Trophoblast cell (in vitro differentiated cells and primary cell): Measurements from ENCODE around the gene FIBP.
A peak's percentile ranks its signal among the peaks of the same experiment; 100 is the strongest.

Experiments used
- DNase-seq, 2 donors: peaks; one replicate each; pipeline ENCODE4 v3.0.0-alpha.2; 2016
- H2AFZ ChIP-seq: 2 replicates; pipeline ENCODE4 v1.6.1; 2013; ENCODE audit warnings: low read length, moderate library complexity, mild to moderate bottlenecking; ENCODE audit not compliant: insufficient read depth, poor library complexity
- H2AK5ac ChIP-seq: 2 replicates; pipeline ENCODE4 v1.6.1; 2013; ENCODE audit warnings: mild to moderate bottlenecking, low read length
- H2BK120ac ChIP-seq: 2 replicates; pipeline ENCODE4 v1.6.1; 2013; ENCODE audit warnings: low read length, mild to moderate bottlenecking, moderate library complexity; ENCODE audit not compliant: insufficient read depth, poor library complexity
- H2BK12ac ChIP-seq: 2 replicates; pipeline ENCODE4 v1.6.1; 2013; ENCODE audit warnings: mild to moderate bottlenecking, low read length, moderate library complexity
- H2BK5ac ChIP-seq: 2 replicates; pipeline ENCODE4 v1.6.1; 2013; ENCODE audit warnings: low read length, low read depth, moderate library complexity, mild to moderate bottlenecking; ENCODE audit not compliant: poor library complexity
- H3K14ac ChIP-seq: 2 replicates; pipeline ENCODE4 v1.6.1; 2013; ENCODE audit warnings: mild to moderate bottlenecking, low read length
- H3K18ac ChIP-seq: 2 replicates; pipeline ENCODE4 v1.6.1; 2013; ENCODE audit warnings: mild to moderate bottlenecking, low read length
- H3K23ac ChIP-seq: 2 replicates; pipeline ENCODE4 v1.6.1; 2013; ENCODE audit warnings: low read length
- H3K27ac ChIP-seq: 2 replicates; pipeline ENCODE4 v1.5.1; 2013; ENCODE audit warnings: low read depth, mild to moderate bottlenecking, inconsistent platforms, low read length, moderate library complexity
- H3K27me3 ChIP-seq: 2 replicates; pipeline ENCODE4 v1.6.1; 2013; ENCODE audit warnings: inconsistent platforms, mild to moderate bottlenecking, low read length, moderate library complexity; ENCODE audit not compliant: insufficient read depth
- H3K36me3 ChIP-seq, 2 experiments: 1 replicate in 1 of 2; 2 replicates in 1 of 2; pipeline ENCODE4 v1.6.1; 2013; ENCODE audit warnings: low read length in 2 of 2, mild to moderate bottlenecking in 2 of 2, moderate library complexity in 1 of 2; ENCODE audit not compliant: insufficient read depth in 2 of 2, control insufficient read depth in 1 of 2
- H3K4ac ChIP-seq: 2 replicates; pipeline ENCODE4 v1.6.1; 2013; ENCODE audit warnings: low read depth, mild to moderate bottlenecking, low read length, moderate library complexity
- H3K4me1 ChIP-seq, 2 experiments: 1 replicate in 1 of 2; 2 replicates in 1 of 2; pipeline ENCODE4 v1.6.1; 2013; ENCODE audit warnings: low read length in 2 of 2, mild to moderate bottlenecking in 2 of 2, moderate library complexity in 1 of 2; ENCODE audit not compliant: insufficient read depth in 2 of 2, control insufficient read depth in 1 of 2
- H3K4me2 ChIP-seq: 2 replicates; pipeline ENCODE4 v1.6.1; 2013; ENCODE audit warnings: inconsistent platforms, mild to moderate bottlenecking, low read length, moderate library complexity
- H3K4me3 ChIP-seq: 2 replicates; pipeline ENCODE4 v1.5.1; 2013; ENCODE audit warnings: mild to moderate bottlenecking, low read depth, low read length, inconsistent platforms
- H3K79me1 ChIP-seq: one replicate; pipeline ENCODE4 v1.6.1; 2013; ENCODE audit warnings: low read length
- H3K79me2 ChIP-seq: 2 replicates; pipeline ENCODE4 v1.6.1; 2013; ENCODE audit warnings: low read length, mild to moderate bottlenecking; ENCODE audit not compliant: control insufficient read depth, insufficient read depth, poor library complexity
- H3K9ac ChIP-seq: 2 replicates; pipeline ENCODE4 v1.6.1; 2013; ENCODE audit warnings: mild to moderate bottlenecking, low read length
- H3K9me3 ChIP-seq: 2 replicates; pipeline ENCODE4 v1.6.1; 2013; ENCODE audit warnings: low read depth, mild to moderate bottlenecking, control low read depth, inconsistent platforms, low read length; ENCODE audit not compliant: insufficient read depth
- H4K12ac ChIP-seq: 2 replicates; pipeline ENCODE4 v1.6.1; 2013; ENCODE audit warnings: low read depth, mild to moderate bottlenecking, low read length, moderate library complexity
- H4K8ac ChIP-seq: 2 replicates; pipeline ENCODE4 v1.6.1; 2013; ENCODE audit warnings: low read depth, mild to moderate bottlenecking, low read length, moderate library complexity
- H4K91ac ChIP-seq: one replicate; pipeline ENCODE4 v1.6.1; 2013; ENCODE audit warnings: low read depth, mild to moderate bottlenecking, low read length, moderate library complexity
- WGBS: extraction: QIAGEN DNeasy Blood & Tissue Kit; methylation state at CpG from one replicate; pipeline ENCODE4 v1.1.7; 2013; ENCODE audit warnings: missing lambda C conversion rate; ENCODE audit not compliant: insufficient read length, insufficient coverage; ENCODE audit errors: extremely low coverage; 5-methylcytosine and 5-hydroxymethylcytosine counted together

Gene FIBP

GRCh38 chr11:65886826-65887722 is 1.2 kb downstream of the FIBP start:
- Histone ChIP-seq H3K4me3 (no peak overlapping the region), H3K23ac (no peak overlapping the region), H2BK120ac (no peak overlapping the region), H4K8ac (peak overlapping the region; percentile 86), H2AFZ (no peak overlapping the region), H3K79me2 (peaks cover 11% of the 10 kb centered on the region), H3K9ac (no peak overlapping the region), H2BK5ac (no peak overlapping the region), H3K79me1 (peaks cover 24% of the 10 kb centered on the region), H2AK5ac (no peak overlapping the region), H3K4ac (no peak overlapping the region), H2BK12ac (no peak overlapping the region), H4K12ac (peak overlapping the region; percentile 44), H3K14ac (no peak overlapping the region), H3K27me3 (no peaks in the 10 kb centered on the region), H3K4me2 (peak overlapping the region; percentile 78), H3K4me1 (peaks cover 13 to 26% of the 10 kb centered on the region in 2 experiments), H3K36me3 (peaks cover 43 to 44% of the 10 kb centered on the region in 2 experiments), H3K9me3 (no peaks in the 10 kb centered on the region), H3K27ac (no peak overlapping the region), H3K18ac (no peak overlapping the region), H4K91ac (peak overlapping the region; percentile 63)
- WGBS, result no CpG with 5 or more reads among the region's 14 CpGs
- no peak for DNase-seq

- no peak overlapping the region for H2BK5ac ChIP-seq
- no CpG with 5 or more reads among the region's 12 CpGs for WGBS
Measured at GRCh38 chr11:65885808-65886536, 2.3 kb downstream of the FIBP start.

GRCh38 chr11:65885231-65885630 is 3.0 kb downstream of the FIBP start:
- Histone ChIP-seq H3K79me2 (peaks cover 2% of the 10 kb centered on the region), H2BK12ac (no peak overlapping the region), H3K14ac (no peak overlapping the region), H3K9me3 (no peaks in the 10 kb centered on the region), H4K91ac (no peak overlapping the region), H3K4me2 (no peak overlapping the region), H3K27me3 (no peaks in the 10 kb centered on the region), H3K4me1 (peaks cover 12 to 20% of the 10 kb centered on the region in 2 experiments), H2BK120ac (no peak overlapping the region), H3K4me3 (no peak overlapping the region), H3K79me1 (peaks cover 14% of the 10 kb centered on the region), H3K18ac (no peak overlapping the region), H3K27ac (no peak overlapping the region), H3K4ac (no peak overlapping the region), H4K12ac (no peak overlapping the region), H4K8ac (no peak overlapping the region), H3K23ac (no peak overlapping the region), H2BK5ac (no peak overlapping the region), H3K9ac (no peak overlapping the region), H3K36me3 (peaks cover 46 to 49% of the 10 kb centered on the region in 2 experiments), H2AFZ (no peak overlapping the region), H2AK5ac (no peak overlapping the region)
- WGBS, result no CpG with 5 or more reads among the region's 7 CpGs
- DNase-seq, result no peak

More at GRCh38 chr11:65885808-65886536, 2.3 kb downstream of the FIBP start:
- Histone ChIP-seq H2BK120ac (no peak overlapping the region), H3K18ac (no peak overlapping the region), H2AFZ (no peak overlapping the region), H3K9ac (no peak overlapping the region), H4K8ac (no peak overlapping the region), H2BK12ac (no peak overlapping the region), H3K36me3 (peaks cover 46 to 49% of the 10 kb centered on the region in 2 experiments), H4K91ac (no peak overlapping the region), H3K4me3 (no peak overlapping the region), H3K27me3 (no peaks in the 10 kb centered on the region), H3K23ac (no peak overlapping the region), H3K79me1 (peaks cover 19% of the 10 kb centered on the region), H3K4me1 (peaks cover 13 to 19% of the 10 kb centered on the region in 2 experiments), H4K12ac (no peak overlapping the region), H3K9me3 (no peaks in the 10 kb centered on the region), H3K14ac (no peak overlapping the region), H3K79me2 (peaks cover 7% of the 10 kb centered on the region), H3K27ac (no peak overlapping the region), H3K4me2 (no peak overlapping the region), H3K4ac (no peak overlapping the region), H2AK5ac (no peak overlapping the region)
- DNase-seq, result no peak

- H2BK5ac ChIP-seq, result no peak overlapping the region
- H4K8ac ChIP-seq, result no peak overlapping the region
- H2AK5ac ChIP-seq, result no peak overlapping the region
- peak; percentile 62 to 90 for DNase-seq
- no peak overlapping the region for H3K14ac ChIP-seq
- H3K9me3 ChIP-seq, result no peaks in the 10 kb centered on the region
- no peak overlapping the region for H3K4ac ChIP-seq
- no peak overlapping the region for H2BK12ac ChIP-seq
- H3K27ac ChIP-seq, result no peak overlapping the region
- no peak overlapping the region for H3K9ac ChIP-seq
- no CpG with 5 or more reads among the region's 9 CpGs for WGBS
- no peak overlapping the region for H4K12ac ChIP-seq
- no peak overlapping the region for H2AFZ ChIP-seq
- peaks cover 46 to 49% of the 10 kb centered on the region in 2 experiments for H3K36me3 ChIP-seq
- peaks cover 12% of the 10 kb centered on the region for H3K79me1 ChIP-seq
- no peak overlapping the region for H4K91ac ChIP-seq
- H3K27me3 ChIP-seq, result no peaks in the 10 kb centered on the region
- no peak overlapping the region for H3K4me3 ChIP-seq
- no peak overlapping the region for H2BK120ac ChIP-seq
- peaks cover 9 to 16% of the 10 kb centered on the region in 2 experiments for H3K4me1 ChIP-seq
- H3K79me2 ChIP-seq, result peaks cover 2% of the 10 kb centered on the region
- H3K4me2 ChIP-seq, result no peak overlapping the region
- no peak overlapping the region for H3K23ac ChIP-seq
- no peak overlapping the region for H3K18ac ChIP-seq
Measured at GRCh38 chr11:65884716-65885092, 3.6 kb downstream of the FIBP start.
